ENCODE measurements around the gene RNF150.

The RNF150 gene

GRCh38 chr4:140969296-140969695, 164.0 kb downstream of the RNF150 start:
- no peak for FAIRE-seq

DNA sequence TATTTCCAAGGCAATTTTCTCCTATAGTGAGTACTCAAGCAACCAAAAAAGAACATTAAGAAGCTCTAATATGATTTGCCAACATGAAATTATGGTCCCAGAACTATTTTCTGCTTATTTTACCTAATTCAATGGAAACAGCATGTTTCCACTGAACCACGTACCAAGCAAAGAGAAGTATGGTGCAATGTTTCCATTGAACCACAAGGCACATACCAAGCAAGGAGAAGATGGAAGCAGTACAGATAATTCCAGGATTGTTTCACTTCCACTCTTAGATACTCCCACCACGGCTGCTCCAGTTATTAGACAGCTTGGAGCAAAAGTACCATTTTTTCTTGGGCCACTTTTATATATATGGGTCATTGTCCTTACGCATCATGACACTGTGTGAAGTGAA, 164.9 kb downstream of the RNF150 start:
- FAIRE-seq, result no peak

DNA sequence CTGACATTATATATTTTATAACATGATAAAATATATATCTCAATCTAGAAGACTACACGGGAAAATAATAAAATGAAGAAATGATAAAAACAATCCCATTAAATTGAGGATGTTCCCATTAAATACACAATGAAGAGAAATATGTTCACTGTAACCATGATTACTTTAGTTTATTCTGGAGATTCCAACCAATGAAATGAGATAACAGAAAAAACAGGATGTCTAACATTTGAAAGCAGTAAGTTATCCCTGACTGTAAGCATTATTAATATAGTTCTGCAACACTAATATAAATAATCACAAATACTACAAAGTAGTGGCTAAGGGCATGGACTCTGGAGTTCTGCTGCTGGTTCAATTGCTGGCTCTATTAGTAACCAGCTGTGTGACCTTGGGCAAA, 169.4 kb downstream of the RNF150 start:
- no peak for FAIRE-seq

DNA sequence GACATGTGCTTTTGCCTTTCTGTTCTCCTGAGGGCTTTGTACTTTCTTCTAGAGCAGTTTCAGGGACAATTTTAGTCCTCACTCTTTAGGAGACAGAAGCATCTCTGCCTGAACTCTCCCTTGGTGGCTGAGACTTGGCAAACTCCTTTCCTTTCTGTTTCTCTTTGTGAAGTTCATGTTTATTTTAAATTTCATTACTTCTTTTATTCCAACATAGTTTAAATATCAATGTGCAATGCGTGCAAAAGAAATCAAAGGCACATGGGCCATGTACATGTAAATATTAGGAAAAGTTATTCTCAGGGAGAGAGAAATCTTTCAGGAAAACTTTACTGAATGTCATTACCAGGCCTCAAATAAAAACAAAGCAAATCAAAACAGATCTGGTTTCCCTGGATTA, 177.6 kb downstream of the RNF150 start:
- no peak for FAIRE-seq

GRCh38 chr4:140952717-140953116, 180.6 kb downstream of the RNF150 start:
- no peak for FAIRE-seq

- no peak for FAIRE-seq
These were observed 185.8 kb downstream of the RNF150 start for GRCh38 chr4:140947506-140947905.

DNA sequence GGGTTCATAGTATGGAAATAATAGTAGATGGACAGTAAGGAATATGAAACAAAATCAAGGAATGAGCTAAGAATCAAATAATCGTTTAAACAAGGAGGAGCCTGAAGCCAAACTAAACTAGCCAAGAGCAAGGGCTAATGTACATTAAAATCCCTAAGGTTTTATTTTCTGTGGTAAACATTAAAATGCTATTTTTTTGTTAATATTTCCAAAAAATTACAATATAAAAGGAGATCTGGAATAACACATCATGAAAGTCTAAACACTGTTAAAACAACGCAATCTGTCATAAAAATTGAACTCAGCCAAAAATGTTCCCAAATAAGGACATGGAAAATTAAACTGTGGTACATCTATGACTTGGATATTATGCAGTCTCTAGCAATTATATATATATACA, 188.2 kb downstream of the RNF150 start:
- no peak for FAIRE-seq

- no peak for FAIRE-seq
These were observed 188.7 kb downstream of the RNF150 start for GRCh38 chr4:140944572-140944971.

- FAIRE-seq, result no peak
These were observed 189.1 kb downstream of the RNF150 start for GRCh38 chr4:140944199-140944515.

DNA sequence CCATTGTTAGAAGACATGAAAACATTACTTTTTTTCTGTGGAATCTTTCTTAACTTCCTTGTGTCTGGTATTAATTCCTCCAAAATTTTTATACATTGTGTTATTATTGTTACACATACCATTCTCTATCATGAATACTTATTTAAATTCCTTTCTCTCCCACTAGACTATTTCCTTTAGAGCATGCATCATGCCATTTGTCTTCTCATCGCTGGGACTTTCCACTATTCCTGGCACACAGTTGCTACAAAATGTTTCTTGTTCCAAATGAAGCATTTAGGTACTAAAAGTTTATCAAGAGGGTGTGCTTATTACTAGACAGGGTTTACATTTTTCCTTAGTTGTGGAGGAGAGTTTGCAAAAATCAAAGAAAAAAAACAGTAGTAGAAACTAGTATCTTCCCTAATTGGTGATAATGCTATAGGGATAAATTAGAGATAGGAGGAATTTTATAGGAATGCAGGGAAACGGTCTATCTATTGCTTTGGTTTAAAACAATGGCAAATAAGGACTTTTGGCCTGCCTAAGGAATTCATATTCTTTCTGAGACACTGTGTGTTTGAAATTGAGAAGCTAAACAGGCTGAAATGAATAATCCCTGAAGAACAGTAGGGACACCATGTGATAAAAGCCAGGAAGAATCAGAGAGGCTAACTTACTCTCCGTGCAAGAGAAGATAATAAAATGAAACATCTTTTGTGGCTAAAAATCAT, 189.6 kb downstream of the RNF150 start:
- no peak for FAIRE-seq

DNA sequence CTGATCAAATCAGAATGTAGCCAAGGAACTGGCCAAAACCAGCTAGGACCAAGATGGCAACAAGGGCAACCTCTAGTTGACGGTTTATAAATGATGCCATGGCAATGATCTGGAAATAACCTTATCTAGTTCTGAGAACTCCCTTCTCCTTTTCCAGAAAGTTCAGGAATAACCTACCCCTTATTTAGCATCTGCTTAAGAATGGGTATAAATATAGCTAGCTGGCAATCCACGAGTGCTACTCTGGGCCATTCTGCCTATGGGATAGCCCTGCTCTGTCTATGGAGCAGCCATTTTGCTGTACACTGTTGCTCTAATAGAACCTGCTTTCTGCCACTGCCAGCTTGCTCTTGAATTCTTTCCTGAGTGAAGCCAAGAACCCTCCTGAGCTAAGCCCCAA, 192.7 kb downstream of the RNF150 start:
- FAIRE-seq, result no peak

DNA sequence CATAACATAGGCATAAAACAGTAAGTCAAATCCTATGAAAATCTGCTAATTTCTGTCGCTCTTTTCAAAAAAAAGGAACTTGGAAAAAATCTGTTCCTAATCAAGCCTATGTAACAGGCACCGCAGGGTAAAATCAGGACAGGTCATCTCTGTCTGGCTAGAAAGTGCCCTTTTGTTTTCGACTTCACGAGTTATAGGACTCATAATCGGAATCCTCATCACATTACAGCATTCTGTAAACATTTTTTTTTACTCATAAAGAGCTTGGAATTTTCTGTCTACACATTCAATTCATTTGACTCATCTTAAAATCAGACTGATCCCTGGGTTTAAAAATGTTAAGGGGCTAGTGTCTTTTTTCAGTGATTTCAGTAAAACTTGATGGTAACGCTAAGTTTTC, 195.4 kb downstream of the RNF150 start:
- no peak for FAIRE-seq

DNA sequence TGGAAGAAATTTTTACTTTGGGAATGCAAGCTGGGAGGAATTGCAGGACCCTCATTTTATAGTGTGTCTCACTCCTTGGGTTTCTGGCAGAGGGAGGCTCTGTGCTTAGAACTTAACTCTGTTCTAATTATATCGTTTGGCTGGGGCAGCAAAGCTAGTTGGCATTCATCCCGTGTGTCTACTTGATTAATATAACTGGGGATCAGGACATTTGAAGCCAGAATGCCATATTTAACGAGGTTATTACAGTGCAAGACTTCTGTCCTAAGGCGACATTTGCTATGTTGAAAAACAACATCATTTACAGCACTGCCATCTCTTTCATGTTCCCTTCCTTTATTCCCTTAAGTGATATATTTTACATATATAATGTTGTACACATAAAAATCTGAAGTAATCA, 198.0 kb downstream of the RNF150 start:
- FAIRE-seq, result no peak

GRCh38 chr4:140932501-140933045, 200.7 kb downstream of the RNF150 start:
- no peak for FAIRE-seq

GRCh38 chr4:140931911-140932310, 201.4 kb downstream of the RNF150 start:
- no peak for FAIRE-seq

GRCh38 chr4:140930557-140930956, 202.7 kb downstream of the RNF150 start:
- FAIRE-seq, result no peak

DNA sequence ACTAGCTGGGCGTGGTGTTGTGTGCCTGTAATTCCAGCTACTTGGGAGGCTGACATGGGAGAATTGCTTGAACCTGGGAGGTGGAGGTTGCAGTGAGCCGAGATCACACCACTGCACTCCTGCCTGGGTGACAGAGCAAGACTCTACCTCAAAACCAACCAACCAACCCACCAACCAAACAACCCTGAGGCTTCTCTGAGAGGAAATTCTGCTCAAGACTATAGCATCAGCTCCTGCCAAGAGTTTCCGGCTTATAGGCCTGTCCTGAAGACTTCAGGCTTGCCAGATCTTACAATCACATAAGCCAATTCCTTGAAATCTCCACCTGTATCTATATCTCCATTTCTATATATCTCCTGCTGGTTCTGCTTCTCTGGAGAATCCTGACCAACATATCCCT, 203.3 kb downstream of the RNF150 start:
- no peak for FAIRE-seq

GRCh38 chr4:140928880-140929279, 204.4 kb downstream of the RNF150 start:
- FAIRE-seq, result no peak

DNA sequence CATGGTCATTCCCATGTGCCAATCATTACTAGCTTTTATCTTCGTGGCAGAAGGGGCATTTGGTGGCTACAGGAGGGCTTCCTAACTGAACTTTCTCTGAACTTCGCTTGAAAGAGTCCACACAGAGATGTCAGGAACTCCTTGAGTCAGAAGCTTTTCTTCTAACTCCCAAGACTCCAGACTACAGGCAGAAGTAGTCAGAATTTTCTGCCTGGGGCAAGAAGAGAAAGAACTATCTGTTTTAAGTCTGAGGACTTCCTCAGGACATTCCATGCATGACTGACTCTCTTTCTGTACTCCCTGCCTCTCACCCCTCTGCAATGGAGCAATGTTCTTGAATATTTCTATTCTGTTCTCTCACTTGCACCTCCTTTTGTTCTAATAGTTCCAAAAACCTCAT, 206.6 kb downstream of the RNF150 start:
- no peak for FAIRE-seq

DNA sequence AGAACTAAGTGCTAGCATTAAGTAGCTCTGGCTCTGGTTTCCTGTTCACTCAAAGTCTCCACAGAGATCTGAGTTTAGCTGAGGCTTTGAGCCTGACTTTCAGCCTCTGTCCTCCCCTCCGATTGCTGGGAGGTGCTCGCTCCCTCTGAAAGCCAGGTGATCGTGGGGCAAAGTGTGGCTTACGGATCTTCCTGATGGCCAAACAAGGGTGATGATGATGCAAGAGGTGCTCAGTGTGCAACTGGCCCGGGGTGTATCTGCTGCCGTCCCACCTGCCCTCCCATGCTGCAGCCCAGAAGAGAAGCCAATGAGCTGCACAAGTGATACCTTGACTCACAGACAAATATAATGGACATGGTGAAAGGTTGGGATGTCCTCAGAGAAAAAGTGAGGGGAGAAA, 207.9 kb downstream of the RNF150 start:
- FAIRE-seq, result no peak

DNA sequence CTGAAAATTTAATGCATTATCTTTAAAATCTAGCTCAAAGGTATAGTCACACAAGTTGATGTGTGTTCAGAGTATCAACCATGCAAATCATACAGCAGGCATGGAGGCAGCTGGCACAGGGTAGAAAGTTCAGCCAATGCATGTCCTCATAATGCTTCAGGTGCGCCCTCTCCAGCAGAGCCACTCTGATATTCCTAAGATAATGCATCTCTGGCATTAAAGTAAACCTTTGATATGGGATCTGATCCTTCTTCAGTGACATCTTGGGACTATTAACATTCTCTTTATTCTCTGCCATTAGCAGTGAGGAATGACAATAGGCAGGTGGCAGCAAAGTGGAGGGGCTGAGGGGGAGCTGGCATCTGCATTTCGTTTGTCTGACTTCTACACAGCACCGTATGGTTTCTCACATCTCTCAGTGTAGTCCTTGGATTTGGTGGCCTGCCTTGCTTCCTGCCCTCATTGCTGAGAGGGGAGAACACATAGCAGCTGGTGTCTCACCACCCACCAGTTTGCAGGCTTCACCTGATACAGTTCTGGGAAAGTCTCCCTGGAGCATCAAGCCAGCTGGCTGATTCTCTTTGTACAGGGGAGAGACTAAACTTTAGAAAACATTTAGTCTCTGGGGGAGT, 208.4 kb downstream of the RNF150 start:
- FAIRE-seq, result no peak

GRCh38 chr4:140906993-140907962, 226.0 kb downstream of the RNF150 start:
- FAIRE-seq, result no peak

GRCh38 chr4:140904904-140905303, 228.4 kb downstream of the RNF150 start:
- no peak for FAIRE-seq
